Stimulated activated CD8-positive, alpha-beta memory T cell treated with anti-CD3 and anti-CD28 coated beads, Interleukin-4, amount 100 ng/mL, for 24 hours (primary cell): ENCODE data around the gene SFXN2.
A peak's percentile ranks its signal among the peaks of the same experiment; 100 is the strongest.
"Not testable (repeated sequence)": the region's sequence is repeated elsewhere in the genome, so short reads cannot be mapped to it uniquely, and the experiment has no call there.

ENCODE experiments used
- DNase-seq: peaks from one replicate; pipeline ENCODE4 v3.0.0-alpha.2; 2020; ENCODE audit warnings: low read depth

The SFXN2 gene

GRCh38 chr10:102681696-102682095 is 32.7 kb upstream of the SFXN2 start:
- DNase-seq: no peak

GRCh38 chr10:102682416-102682815 is 32.0 kb upstream of the SFXN2 start:
- no peak for DNase-seq

- DNase-seq: no peak
These were observed 31.5 kb upstream of the SFXN2 start for GRCh38 chr10:102682981-102683380.

GRCh38 chr10:102683736-102684135 is 30.7 kb upstream of the SFXN2 start:
- DNase-seq: no peak

GRCh38 chr10:102691285-102692066 is 23.0 kb upstream of the SFXN2 start:
- no peak for DNase-seq

- not testable (repeated sequence) for DNase-seq
These were observed 19.0 kb upstream of the SFXN2 start for GRCh38 chr10:102695401-102695800.

- DNase-seq: no peak
These were observed 17.7 kb upstream of the SFXN2 start for GRCh38 chr10:102696736-102697135.

GRCh38 chr10:102698894-102699293 is 15.5 kb upstream of the SFXN2 start:
- DNase-seq: no peak

GRCh38 chr10:102701272-102701671 is 13.2 kb upstream of the SFXN2 start:
- DNase-seq: no peak

- no peak for DNase-seq
These were observed 12.6 kb upstream of the SFXN2 start for GRCh38 chr10:102701796-102702195.

- DNase-seq: no peak
These were observed 11.7 kb upstream of the SFXN2 start for GRCh38 chr10:102702742-102703141.

GRCh38 chr10:102704915-102705314 is 9.5 kb upstream of the SFXN2 start:
- DNase-seq: no peak

GRCh38 chr10:102705531-102705930 is 8.9 kb upstream of the SFXN2 start:
- DNase-seq: no peak

GRCh38 chr10:102710609-102711008 is 3.8 kb upstream of the SFXN2 start:
- no peak for DNase-seq

GRCh38 chr10:102712089-102712488 is 2.3 kb upstream of the SFXN2 start:
- DNase-seq: no peak

- DNase-seq: no peak
These were observed 1.4 kb upstream of the SFXN2 start for GRCh38 chr10:102712843-102713538.

- DNase-seq: no peak
These were observed 960 bp upstream of the SFXN2 start for GRCh38 chr10:102713539-102713813.

GRCh38 chr10:102713814-102714620 is 419 bp upstream of the SFXN2 start, which contains the start of gene ARL3:
Gene ARL3, minus strand, starts transcription at chr10:102714397. Its CDS starts 122 bp downstream, at chr10:102714275.
- DNase-seq: peak; percentile 97

GRCh38 chr10:102715880-102716279 is 1.4 kb downstream of the SFXN2 start:
- DNase-seq: no peak

GRCh38 chr10:102716900-102717565 is 2.6 kb downstream of the SFXN2 start:
- not testable (repeated sequence) for DNase-seq

GRCh38 chr10:102718220-102718619 is 3.8 kb downstream of the SFXN2 start:
- DNase-seq: no peak

- no peak for DNase-seq
These were observed 5.9 kb downstream of the SFXN2 start for GRCh38 chr10:102720337-102720736.
